Prostate gland (tissue), 2 donors: ENCODE data around the gene DNAH14.

Experiments used
- POLR2A ChIP-seq: fragments of 450-650 bp; IDR thresholded peaks from one replicate; pipeline ENCODE4 v1.6.1; 2016; ENCODE audit warnings: antibody characterized with exemption, mild to moderate bottlenecking
- POLR2AphosphoS5 ChIP-seq: sonication (generic); formaldehyde crosslinking; IDR thresholded peaks from one replicate; pipeline ENCODE4 v1.6.1; 2017; ENCODE audit warnings: antibody characterized with exemption
- TF ChIP-seq, protein P1 (sequence below), 4 experiments: fragments of 200-600 bp in 2 of 4; fragments of 450-650 bp in 2 of 4; sonication (generic) in 2 of 4; IDR thresholded peaks; 1 replicate in 3 of 4; 2 replicates in 1 of 4; pipeline ENCODE4 v1.5.1; 2016 to 2019; ENCODE audit warnings: antibody characterized with exemption in 4 of 4, mild to moderate bottlenecking in 2 of 4, moderate library complexity in 2 of 4

DNA sequence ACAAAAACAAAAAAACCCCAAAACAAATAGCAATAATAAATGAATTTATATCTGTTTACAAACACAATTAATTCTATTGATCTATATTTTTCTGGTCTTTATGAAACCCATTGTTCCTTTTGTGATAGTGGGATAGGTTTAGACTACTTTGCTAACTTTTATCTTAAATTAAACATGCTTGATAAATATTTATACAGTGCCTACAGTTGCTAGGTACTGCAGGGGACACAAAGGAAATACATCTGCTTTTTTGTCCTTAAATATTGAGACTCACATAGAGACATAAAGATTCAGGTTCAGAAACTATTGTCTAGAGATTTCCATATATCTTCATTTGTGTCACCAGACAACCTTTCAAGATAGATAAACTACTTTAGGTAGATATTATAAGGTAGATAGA is 8.5 kb upstream of the DNAH14 start:
- TF ChIP-seq, protein P1, sequence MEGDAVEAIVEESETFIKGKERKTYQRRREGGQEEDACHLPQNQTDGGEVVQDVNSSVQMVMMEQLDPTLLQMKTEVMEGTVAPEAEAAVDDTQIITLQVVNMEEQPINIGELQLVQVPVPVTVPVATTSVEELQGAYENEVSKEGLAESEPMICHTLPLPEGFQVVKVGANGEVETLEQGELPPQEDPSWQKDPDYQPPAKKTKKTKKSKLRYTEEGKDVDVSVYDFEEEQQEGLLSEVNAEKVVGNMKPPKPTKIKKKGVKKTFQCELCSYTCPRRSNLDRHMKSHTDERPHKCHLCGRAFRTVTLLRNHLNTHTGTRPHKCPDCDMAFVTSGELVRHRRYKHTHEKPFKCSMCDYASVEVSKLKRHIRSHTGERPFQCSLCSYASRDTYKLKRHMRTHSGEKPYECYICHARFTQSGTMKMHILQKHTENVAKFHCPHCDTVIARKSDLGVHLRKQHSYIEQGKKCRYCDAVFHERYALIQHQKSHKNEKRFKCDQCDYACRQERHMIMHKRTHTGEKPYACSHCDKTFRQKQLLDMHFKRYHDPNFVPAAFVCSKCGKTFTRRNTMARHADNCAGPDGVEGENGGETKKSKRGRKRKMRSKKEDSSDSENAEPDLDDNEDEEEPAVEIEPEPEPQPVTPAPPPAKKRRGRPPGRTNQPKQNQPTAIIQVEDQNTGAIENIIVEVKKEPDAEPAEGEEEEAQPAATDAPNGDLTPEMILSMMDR (IDR thresholded peaks at IDR 0.05): no peak
- TF ChIP-seq POLR2AphosphoS5 (no peak), POLR2A (no peak)
